SU-DHL-6 (cell line): ENCODE data around the gene DAZAP2.
"Not testable (repeated sequence)": the region's sequence is repeated elsewhere in the genome, so short reads cannot be mapped to it uniquely, and the experiment has no call there.

Experiments used
- H2AFZ ChIP-seq: fragments of 200-600 bp; sonication (generic); 2 replicates; pipeline ENCODE4 v1.6.1; 2014; ENCODE audit warnings: low read depth, mild to moderate bottlenecking, moderate library complexity, mixed read lengths, antibody characterized with exemption, low read length; ENCODE audit not compliant: severe bottlenecking
- H3F3A ChIP-seq: fragments of 200-600 bp; shearing (Covaris generic); 2 replicates; pipeline ENCODE4 v1.6.0; 2016; ENCODE audit warnings: antibody characterized with exemption, mild to moderate bottlenecking; ENCODE audit not compliant: insufficient read depth
- H3K27ac ChIP-seq: fragments of 200-600 bp; sonication (generic); 2 replicates; pipeline ENCODE4 v1.5.1; 2016; ENCODE audit warnings: low read depth, mild to moderate bottlenecking, low read length, moderate library complexity, mixed read lengths
- H3K27me3 ChIP-seq: fragments of 200-600 bp; sonication (generic), shearing (Covaris generic); 2 replicates; pipeline ENCODE4 v1.6.0; 2014; ENCODE audit warnings: mild to moderate bottlenecking, low read length
- H3K36me3 ChIP-seq: fragments of 200-600 bp; sonication (generic); 2 replicates; pipeline ENCODE4 v1.6.1; 2014; ENCODE audit warnings: mild to moderate bottlenecking, low read length, mixed read lengths
- H3K4me2 ChIP-seq: fragments of 300-600, 200-600 bp; shearing (Covaris generic), sonication (generic); 2 replicates; pipeline ENCODE4 v1.6.0; 2014; ENCODE audit warnings: low read length, low read depth, mild to moderate bottlenecking; ENCODE audit not compliant: poor library complexity, severe bottlenecking
- H3K4me3 ChIP-seq: fragments of 200-600 bp; sonication (generic); 2 replicates; pipeline ENCODE4 v1.5.1; 2014; ENCODE audit warnings: antibody characterized with exemption, low read length, mild to moderate bottlenecking, mixed read lengths; ENCODE audit not compliant: insufficient read depth, poor library complexity, severe bottlenecking
- H3K79me2 ChIP-seq: fragments of 200-600 bp; sonication (generic); 2 replicates; pipeline ENCODE4 v1.6.1; 2014; ENCODE audit warnings: mild to moderate bottlenecking, low read length, moderate library complexity; ENCODE audit not compliant: insufficient read depth
- H3K9ac ChIP-seq: fragments of 200-600 bp; sonication (generic); 2 replicates; pipeline ENCODE4 v1.7.0; 2014; ENCODE audit warnings: mild to moderate bottlenecking, low read length
- H3K9me2 ChIP-seq: fragments of 200-600 bp; sonication (generic); replicated peaks from 2 replicates; pipeline ENCODE4 v1.6.1; 2014; ENCODE audit warnings: low read length; ENCODE audit not compliant: insufficient read depth
- H3K9me3 ChIP-seq: fragments of 200-600 bp; sonication (generic); 2 replicates; pipeline ENCODE4 v1.6.1; 2014; ENCODE audit warnings: low read length, mixed read lengths; ENCODE audit not compliant: insufficient read depth
- H4K20me1 ChIP-seq: fragments of 200-600 bp; sonication (generic); 2 replicates; pipeline ENCODE4 v1.6.1; 2014; ENCODE audit warnings: low read depth, mild to moderate bottlenecking, antibody characterized with exemption, low read length, moderate library complexity, mixed read lengths
- EZH2phosphoT487 ChIP-seq: fragments of 200-600 bp; sonication (generic), shearing (Covaris generic); conservative IDR thresholded peaks from 2 replicates; pipeline ENCODE4 v1.6.1; 2018; ENCODE audit warnings: mild to moderate bottlenecking, antibody characterized with exemption, low read length, moderate library complexity, mixed read lengths
- TF ChIP-seq, protein P1 (sequence below): fragments of 200-600 bp; sonication (generic); IDR thresholded peaks from one replicate; pipeline ENCODE4 v1.5.1; 2017; ENCODE audit warnings: antibody characterized with exemption, mild to moderate bottlenecking, low read length, moderate library complexity; ENCODE audit not compliant: insufficient read depth, poor library complexity, severe bottlenecking

The DAZAP2 gene

GRCh38 chr12:51269174-51270066 is 30.8 kb downstream of the DAZAP2 start:
- TF ChIP-seq, protein P1, sequence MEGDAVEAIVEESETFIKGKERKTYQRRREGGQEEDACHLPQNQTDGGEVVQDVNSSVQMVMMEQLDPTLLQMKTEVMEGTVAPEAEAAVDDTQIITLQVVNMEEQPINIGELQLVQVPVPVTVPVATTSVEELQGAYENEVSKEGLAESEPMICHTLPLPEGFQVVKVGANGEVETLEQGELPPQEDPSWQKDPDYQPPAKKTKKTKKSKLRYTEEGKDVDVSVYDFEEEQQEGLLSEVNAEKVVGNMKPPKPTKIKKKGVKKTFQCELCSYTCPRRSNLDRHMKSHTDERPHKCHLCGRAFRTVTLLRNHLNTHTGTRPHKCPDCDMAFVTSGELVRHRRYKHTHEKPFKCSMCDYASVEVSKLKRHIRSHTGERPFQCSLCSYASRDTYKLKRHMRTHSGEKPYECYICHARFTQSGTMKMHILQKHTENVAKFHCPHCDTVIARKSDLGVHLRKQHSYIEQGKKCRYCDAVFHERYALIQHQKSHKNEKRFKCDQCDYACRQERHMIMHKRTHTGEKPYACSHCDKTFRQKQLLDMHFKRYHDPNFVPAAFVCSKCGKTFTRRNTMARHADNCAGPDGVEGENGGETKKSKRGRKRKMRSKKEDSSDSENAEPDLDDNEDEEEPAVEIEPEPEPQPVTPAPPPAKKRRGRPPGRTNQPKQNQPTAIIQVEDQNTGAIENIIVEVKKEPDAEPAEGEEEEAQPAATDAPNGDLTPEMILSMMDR = no peak
- TF ChIP-seq EZH2phosphoT487 = 0 out of 2 replicates have a peak, but pooled peaks have one; percentile 56
- no peaks in the 10 kb centered on the region for H3K9me2 ChIP-seq
- no peaks in the 10 kb centered on the region for H3F3A ChIP-seq
- H3K79me2 ChIP-seq = no peaks in the 10 kb centered on the region
- peak overlapping the region; percentile 82 for H3K4me2 ChIP-seq
- H3K27me3 ChIP-seq = no peaks in the 10 kb centered on the region
- no peaks in the 10 kb centered on the region for H4K20me1 ChIP-seq
- no peaks in the 10 kb centered on the region for H3K36me3 ChIP-seq
- no peak overlapping the region for H2AFZ ChIP-seq
- peak overlapping the region; percentile 58 for H3K4me3 ChIP-seq
- no peak overlapping the region for H3K27ac ChIP-seq
- no peaks in the 10 kb centered on the region for H3K9me3 ChIP-seq
- no peak overlapping the region for H3K9ac ChIP-seq

DNA sequence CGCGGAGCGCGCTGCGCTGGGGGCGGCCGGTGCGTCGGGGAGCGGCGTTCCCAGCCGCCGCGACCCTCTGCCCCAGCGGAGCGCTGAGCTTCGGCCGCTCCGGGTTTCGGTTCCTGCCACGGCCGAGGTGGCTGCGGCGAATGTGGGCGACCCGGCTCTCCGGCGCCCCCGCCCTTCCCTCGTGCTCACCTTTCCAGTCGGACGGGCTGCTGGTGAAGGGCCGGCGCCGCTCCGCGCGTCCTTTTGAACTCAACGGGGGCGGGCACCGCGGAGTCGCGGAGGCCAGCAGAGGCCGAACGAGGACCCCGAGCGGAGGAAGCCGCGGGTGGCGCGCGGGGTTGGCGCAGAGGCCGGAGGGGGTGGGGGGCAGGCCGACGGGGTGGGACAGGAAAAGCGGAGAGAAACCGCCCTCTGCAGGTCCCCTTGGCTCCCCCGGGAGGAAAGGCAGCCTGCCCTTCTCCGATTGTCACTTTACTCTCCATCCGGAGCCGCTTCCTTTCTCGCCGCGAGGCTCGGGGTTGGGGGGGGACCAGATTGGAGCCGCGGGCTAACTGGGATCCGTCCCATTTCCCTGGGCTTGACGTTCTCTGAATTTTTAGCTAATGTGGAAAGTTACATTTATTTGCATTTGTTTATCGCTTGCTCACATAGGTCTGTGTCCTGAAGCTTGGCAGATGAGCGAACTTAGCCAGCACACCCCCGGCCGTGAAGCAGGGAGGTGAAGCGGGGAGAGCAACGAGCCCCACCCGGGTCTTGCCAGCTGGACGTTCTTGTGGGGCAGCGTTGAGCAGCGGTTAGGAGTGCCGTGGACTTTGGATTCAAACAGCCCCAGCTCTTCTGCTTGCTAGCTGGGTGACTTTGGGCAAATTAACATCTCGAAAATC is 31.7 kb downstream of the DAZAP2 start, which contains the start of gene SMAGP:
Gene SMAGP, minus strand, starts transcription at position 349 of the 884 bp plus-strand sequence. CDS start 1,137 bp downstream, outside the sequence.
- peak within 1 kb of the TSS; percentile 58 for H3K4me3 ChIP-seq
- no peaks in the 10 kb centered on the region for H3K9me3 ChIP-seq
- TF ChIP-seq, protein P1 = no peak
- TF ChIP-seq EZH2phosphoT487 = no peak
- no peaks in the 10 kb centered on the region for H3K9me2 ChIP-seq
- H3K27ac ChIP-seq = no peak within 1 kb of the TSS
- H3K36me3 ChIP-seq = no peaks in the 10 kb centered on the region
- no peaks in the 10 kb centered on the region for H3F3A ChIP-seq
- H2AFZ ChIP-seq = peak within 1 kb of the TSS; percentile 94
- peak within 1 kb of the TSS; percentile 82 for H3K4me2 ChIP-seq
- H3K9ac ChIP-seq = peak within 1 kb of the TSS; percentile 39
- no peaks in the 10 kb centered on the region for H3K79me2 ChIP-seq
- no peaks in the 10 kb centered on the region for H4K20me1 ChIP-seq
- no peaks in the 10 kb centered on the region for H3K27me3 ChIP-seq

DNA sequence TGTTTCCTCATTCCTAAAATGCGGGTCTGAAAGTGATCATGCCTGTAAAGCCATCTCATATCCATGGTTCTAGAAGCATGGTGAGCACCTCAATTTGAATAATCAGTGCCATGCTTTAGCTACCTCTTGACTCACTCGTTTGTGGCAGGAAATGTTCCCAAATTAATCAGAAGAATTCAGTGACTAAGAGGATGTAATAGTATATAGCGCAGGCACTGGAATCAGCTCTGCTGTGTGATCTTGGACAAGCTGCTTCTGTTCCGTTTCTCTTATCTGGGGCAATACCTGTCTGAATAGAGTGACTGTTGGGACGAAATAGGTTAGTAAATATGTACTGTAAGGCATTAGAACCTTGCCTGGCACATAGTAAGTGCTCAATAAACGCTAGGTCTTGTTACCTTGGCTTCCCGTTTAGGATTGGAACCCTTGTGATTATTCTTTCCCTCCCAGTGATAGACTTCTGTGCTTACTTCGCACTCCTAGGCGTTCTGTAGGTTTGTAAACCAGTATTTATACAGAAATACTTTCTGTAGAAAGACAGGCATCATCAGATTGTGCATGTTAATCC is 32.4 kb downstream of the DAZAP2 start:
- TF ChIP-seq, protein P1 = no peak
- no peak for TF ChIP-seq EZH2phosphoT487
- H3K27ac ChIP-seq = no peak overlapping the region
- peak overlapping the region; percentile 58 for H3K4me3 ChIP-seq
- no peaks in the 10 kb centered on the region for H3K79me2 ChIP-seq
- H3K27me3 ChIP-seq = no peaks in the 10 kb centered on the region
- no peaks in the 10 kb centered on the region for H3F3A ChIP-seq
- H3K9ac ChIP-seq = peak overlapping the region; percentile 39; the same call in 1 of the 2 replicates
- no peak overlapping the region for H2AFZ ChIP-seq
- H3K4me2 ChIP-seq = peak overlapping the region; percentile 82
- H3K9me2 ChIP-seq = no peaks in the 10 kb centered on the region
- H3K9me3 ChIP-seq = no peaks in the 10 kb centered on the region
- H3K36me3 ChIP-seq = no peaks in the 10 kb centered on the region
- H4K20me1 ChIP-seq = no peaks in the 10 kb centered on the region

DNA sequence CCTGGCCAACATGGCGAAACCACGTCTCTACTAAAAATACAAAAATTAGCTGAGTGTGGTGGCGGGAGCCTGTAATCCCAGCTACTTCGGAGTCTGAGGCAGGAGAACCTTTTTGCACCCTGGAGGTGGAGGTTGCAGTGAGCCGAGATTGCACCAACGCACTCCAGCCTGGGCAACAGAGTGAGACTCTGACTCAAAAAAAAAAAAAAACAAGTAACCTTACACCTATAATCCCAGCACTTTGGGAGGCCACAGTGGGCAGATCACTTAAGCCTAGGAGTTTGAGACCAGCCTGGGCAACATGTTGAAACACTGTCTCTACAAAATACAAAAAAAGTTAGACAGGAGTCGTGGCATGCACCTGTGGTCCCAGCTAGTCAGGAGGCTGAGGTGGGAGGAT is 34.2 kb downstream of the DAZAP2 start:
- not testable (repeated sequence) for H3K9ac ChIP-seq, H2AFZ ChIP-seq, H3F3A ChIP-seq, H3K79me2 ChIP-seq, H3K36me3 ChIP-seq, H3K4me2 ChIP-seq, H3K4me3 ChIP-seq, H3K27ac ChIP-seq, H4K20me1 ChIP-seq, H3K9me3 ChIP-seq, H3K9me2 ChIP-seq, H3K27me3 ChIP-seq
